ENCODE data around the gene VILL. TPM values are rescaled to one million over a fixed set of nuclear protein-coding genes. Genes with fewer than 3 reads are reported as not detected.
"Not testable (repeated sequence)": the region's sequence is repeated elsewhere in the genome, so short reads cannot be mapped to it uniquely, and the experiment has no call there.

Gene VILL
- polyA plus RNA-seq, 2 of the 4 experiments (the other 2 are of a cell fraction), result 0.05 to 0.22 TPM

DNA sequence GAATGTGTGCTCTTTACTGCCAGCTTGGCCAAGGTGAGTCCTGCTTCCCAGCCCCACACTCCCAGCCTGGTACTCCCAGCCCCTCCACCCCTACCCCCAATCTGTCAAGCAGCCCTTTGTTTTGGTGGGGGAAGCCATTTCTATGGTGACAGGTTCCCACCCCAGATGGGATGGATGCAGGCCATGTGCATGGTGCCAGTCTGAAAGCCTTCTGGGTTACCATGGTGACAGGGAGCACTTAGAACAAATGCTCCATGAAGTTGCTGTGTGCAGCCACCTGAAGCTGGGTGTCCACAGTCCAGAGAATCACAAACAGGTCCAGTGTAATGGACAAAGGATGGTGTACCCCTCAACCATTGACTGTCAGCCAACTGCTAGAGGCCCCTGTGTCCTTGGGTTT, 19.1 kb upstream of the VILL start:
- H3K9me3 ChIP-seq, result no peaks in the 10 kb centered on the region
- ChIA-PET POLR2A (no interaction called here), CTCF (interaction anchor here (1.1 kb wide), 1 partner anchor 32 kb away, joined by 3 read pairs; no protein-coding TSS in a partner anchor)
- no peak for TF ChIP-seq MYC (IDR thresholded peaks at IDR 0.05; ENCODE audit: borderline replicate concordance, low read length)
- no peak for TF ChIP-seq PHF8 (IDR thresholded peaks at IDR 0.05; ENCODE audit: borderline replicate concordance, low read depth)
- TF ChIP-seq NR3C1 (IDR thresholded peaks at IDR 0.05), result no peak
- TF ChIP-seq, protein P1, sequence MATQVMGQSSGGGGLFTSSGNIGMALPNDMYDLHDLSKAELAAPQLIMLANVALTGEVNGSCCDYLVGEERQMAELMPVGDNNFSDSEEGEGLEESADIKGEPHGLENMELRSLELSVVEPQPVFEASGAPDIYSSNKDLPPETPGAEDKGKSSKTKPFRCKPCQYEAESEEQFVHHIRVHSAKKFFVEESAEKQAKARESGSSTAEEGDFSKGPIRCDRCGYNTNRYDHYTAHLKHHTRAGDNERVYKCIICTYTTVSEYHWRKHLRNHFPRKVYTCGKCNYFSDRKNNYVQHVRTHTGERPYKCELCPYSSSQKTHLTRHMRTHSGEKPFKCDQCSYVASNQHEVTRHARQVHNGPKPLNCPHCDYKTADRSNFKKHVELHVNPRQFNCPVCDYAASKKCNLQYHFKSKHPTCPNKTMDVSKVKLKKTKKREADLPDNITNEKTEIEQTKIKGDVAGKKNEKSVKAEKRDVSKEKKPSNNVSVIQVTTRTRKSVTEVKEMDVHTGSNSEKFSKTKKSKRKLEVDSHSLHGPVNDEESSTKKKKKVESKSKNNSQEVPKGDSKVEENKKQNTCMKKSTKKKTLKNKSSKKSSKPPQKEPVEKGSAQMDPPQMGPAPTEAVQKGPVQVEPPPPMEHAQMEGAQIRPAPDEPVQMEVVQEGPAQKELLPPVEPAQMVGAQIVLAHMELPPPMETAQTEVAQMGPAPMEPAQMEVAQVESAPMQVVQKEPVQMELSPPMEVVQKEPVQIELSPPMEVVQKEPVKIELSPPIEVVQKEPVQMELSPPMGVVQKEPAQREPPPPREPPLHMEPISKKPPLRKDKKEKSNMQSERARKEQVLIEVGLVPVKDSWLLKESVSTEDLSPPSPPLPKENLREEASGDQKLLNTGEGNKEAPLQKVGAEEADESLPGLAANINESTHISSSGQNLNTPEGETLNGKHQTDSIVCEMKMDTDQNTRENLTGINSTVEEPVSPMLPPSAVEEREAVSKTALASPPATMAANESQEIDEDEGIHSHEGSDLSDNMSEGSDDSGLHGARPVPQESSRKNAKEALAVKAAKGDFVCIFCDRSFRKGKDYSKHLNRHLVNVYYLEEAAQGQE (IDR thresholded peaks at IDR 0.05), result no peak
- TF ChIP-seq SREBF2 (IDR thresholded peaks at IDR 0.05), result no peak
- TF ChIP-seq RFX5 (IDR thresholded peaks at IDR 0.05), result no peak
- no peak for TF ChIP-seq NPAS2 (CRISPR knock-in tag; IDR thresholded peaks at IDR 0.05; ENCODE audit: borderline replicate concordance)
- no peak for TF ChIP-seq GATA3 (IDR thresholded peaks at IDR 0.05; ENCODE audit: borderline replicate concordance)
- no peak for TF ChIP-seq NFE2L2 (conservative IDR thresholded peaks at IDR 0.05; ENCODE audit: low read length)
- TF ChIP-seq FOSL2 (IDR thresholded peaks at IDR 0.05), result no peak
- no peak for TF ChIP-seq FOSL2 (CRISPR knock-in tag; IDR thresholded peaks at IDR 0.05)
- TF ChIP-seq, protein P2, sequence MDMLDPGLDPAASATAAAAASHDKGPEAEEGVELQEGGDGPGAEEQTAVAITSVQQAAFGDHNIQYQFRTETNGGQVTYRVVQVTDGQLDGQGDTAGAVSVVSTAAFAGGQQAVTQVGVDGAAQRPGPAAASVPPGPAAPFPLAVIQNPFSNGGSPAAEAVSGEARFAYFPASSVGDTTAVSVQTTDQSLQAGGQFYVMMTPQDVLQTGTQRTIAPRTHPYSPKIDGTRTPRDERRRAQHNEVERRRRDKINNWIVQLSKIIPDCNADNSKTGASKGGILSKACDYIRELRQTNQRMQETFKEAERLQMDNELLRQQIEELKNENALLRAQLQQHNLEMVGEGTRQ (IDR thresholded peaks at IDR 0.05), result no peak
- TF ChIP-seq MAZ (IDR thresholded peaks at IDR 0.05; ENCODE audit: borderline replicate concordance, low read depth, low read length), result no peak
- no peak for TF ChIP-seq HOXB13 (CRISPR knock-in tag; IDR thresholded peaks at IDR 0.05; ENCODE audit: low read depth)
- TF ChIP-seq, protein P3, sequence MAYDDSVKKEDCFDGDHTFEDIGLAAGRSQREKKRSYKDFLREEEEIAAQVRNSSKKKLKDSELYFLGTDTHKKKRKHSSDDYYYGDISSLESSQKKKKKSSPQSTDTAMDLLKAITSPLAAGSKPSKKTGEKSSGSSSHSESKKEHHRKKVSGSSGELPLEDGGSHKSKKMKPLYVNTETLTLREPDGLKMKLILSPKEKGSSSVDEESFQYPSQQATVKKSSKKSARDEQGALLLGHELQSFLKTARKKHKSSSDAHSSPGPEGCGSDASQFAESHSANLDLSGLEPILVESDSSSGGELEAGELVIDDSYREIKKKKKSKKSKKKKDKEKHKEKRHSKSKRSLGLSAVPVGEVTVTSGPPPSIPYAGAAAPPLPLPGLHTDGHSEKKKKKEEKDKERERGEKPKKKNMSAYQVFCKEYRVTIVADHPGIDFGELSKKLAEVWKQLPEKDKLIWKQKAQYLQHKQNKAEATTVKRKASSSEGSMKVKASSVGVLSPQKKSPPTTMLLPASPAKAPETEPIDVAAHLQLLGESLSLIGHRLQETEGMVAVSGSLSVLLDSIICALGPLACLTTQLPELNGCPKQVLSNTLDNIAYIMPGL (CRISPR knock-in tag; IDR thresholded peaks at IDR 0.05; ENCODE audit: borderline replicate concordance), result no peak
- TF ChIP-seq TFCP2L1 (CRISPR knock-in tag; IDR thresholded peaks at IDR 0.05), result no peak
- TF ChIP-seq HDAC2 (IDR thresholded peaks at IDR 0.05), result no peak
- no peak for TF ChIP-seq RAD21 (conservative IDR thresholded peaks at IDR 0.05 in 1 of 2, IDR thresholded peaks at IDR 0.05 in 1 of 2)
- no peak for TF ChIP-seq RCOR1 (IDR thresholded peaks at IDR 0.05; ENCODE audit: low read depth, low read length)
- no peak for TF ChIP-seq BHLHE40 (IDR thresholded peaks at IDR 0.05; ENCODE audit: low read depth, low read length)
- no peak for ATAC-seq
- H3K4me3 ChIP-seq, result no peak overlapping the region
- no peak for DNase-seq (ENCODE audit: low read depth in 1 of 2, low spot score in 1 of 2)
- FAIRE-seq, result no peak
- H3K4me1 ChIP-seq, result peaks cover 2% of the 10 kb centered on the region; the same call in 1 of the 3 replicates
- H3K27ac ChIP-seq, result no peak overlapping the region
- no peak overlapping the region for H3K4me2 ChIP-seq

DNA sequence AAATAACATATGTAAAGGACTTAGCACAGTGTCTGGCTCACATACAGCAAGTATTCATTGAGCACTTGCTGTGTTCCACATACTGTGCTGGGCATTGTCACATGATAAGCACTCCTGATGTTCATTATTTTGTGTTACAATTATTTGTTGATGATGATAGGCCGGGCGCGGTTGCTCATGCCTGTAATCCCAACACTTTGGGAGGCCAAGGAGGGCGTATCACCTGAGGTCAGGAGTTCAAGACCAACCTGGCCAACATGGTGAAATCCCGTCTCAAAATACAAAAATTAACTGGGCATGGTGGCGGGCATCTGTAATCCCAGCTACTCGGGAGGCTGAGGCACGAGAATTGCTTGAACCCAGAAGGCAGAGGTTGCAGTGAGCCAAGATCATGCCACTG, 18.5 kb upstream of the VILL start:
- ATAC-seq; H3K4me1 ChIP-seq; H3K9me3 ChIP-seq; DNase-seq (ENCODE audit: low read depth in 1 of 2, low spot score in 1 of 2); H3K4me3 ChIP-seq; H3K4me2 ChIP-seq; POLR2A ChIA-PET; H3K27ac ChIP-seq; FAIRE-seq: not testable (repeated sequence)
- WGBS (ENCODE audit: missing lambda C conversion rate), result 89% methylated on average over 8 of the region's 8 CpGs
- CTCF ChIA-PET, result interaction anchor here (1.1 to 2.5 kb wide), 2 partner anchors 18 to 32 kb away, joined by 3 to 8 read pairs; no protein-coding TSS in a partner anchor
